ENCODE data around the gene THOC3. TPM values are rescaled to one million over a fixed set of nuclear protein-coding genes. Genes with fewer than 3 reads are reported as not detected.
"Not testable (repeated sequence)": the region's sequence is repeated elsewhere in the genome, so short reads cannot be mapped to it uniquely, and the experiment has no call there.

Gene THOC3
- total and polyA plus RNA-seq, 5 donors = 5.6 to 14.2 (median 11.3) TPM

GRCh38 chr5:175938489-175938888, 29.6 kb downstream of the THOC3 start:
- ATAC-seq; H3K27ac ChIP-seq (ENCODE audit: low read length); H3K4me1 ChIP-seq (ENCODE audit: control insufficient read depth, insufficient read depth, low read length); H3K9me3 ChIP-seq (ENCODE audit: control insufficient read depth, low read length); H3K4me3 ChIP-seq (ENCODE audit: low read length); H3K27me3 ChIP-seq (ENCODE audit: control insufficient read depth, insufficient read depth); DNase-seq; intact Hi-C loops (cut with DNase I): not testable (repeated sequence)
- WGBS = 91% methylated on average over 1 of the region's 1 CpG

DNA sequence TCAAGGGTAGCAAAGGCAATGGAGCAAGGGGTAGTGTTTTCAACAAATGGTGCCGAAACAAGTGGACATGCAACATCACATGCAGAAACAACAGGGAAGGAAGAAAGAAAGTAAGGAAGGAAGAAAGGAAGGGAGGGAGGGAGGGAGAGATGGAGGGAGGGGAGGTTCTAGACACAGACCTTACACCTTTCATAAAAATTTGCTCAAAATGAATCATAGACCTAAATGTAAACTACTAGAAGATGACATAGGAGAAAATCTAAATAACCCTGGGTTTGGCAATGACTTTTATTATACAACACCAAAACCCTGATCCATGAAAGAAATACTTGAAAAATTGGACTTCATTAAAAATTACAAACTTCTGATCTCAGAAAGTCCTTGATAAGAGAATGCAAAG, 39.4 kb downstream of the THOC3 start:
- H3K9me3 ChIP-seq (ENCODE audit: control insufficient read depth, low read length); H3K27ac ChIP-seq (ENCODE audit: low read length); DNase-seq; ATAC-seq; H3K27me3 ChIP-seq (ENCODE audit: control insufficient read depth, insufficient read depth); H3K4me3 ChIP-seq (ENCODE audit: low read length); intact Hi-C loops (cut with DNase I); H3K4me1 ChIP-seq (ENCODE audit: control insufficient read depth, insufficient read depth, low read length): not testable (repeated sequence)
- WGBS = 88% methylated on average over 1 of the region's 1 CpG

- H3K9me3 ChIP-seq (ENCODE audit: control insufficient read depth, low read length); H3K4me1 ChIP-seq (ENCODE audit: control insufficient read depth, insufficient read depth, low read length); ATAC-seq; H3K4me3 ChIP-seq (ENCODE audit: low read length); H3K27ac ChIP-seq (ENCODE audit: low read length); intact Hi-C loops (cut with DNase I); H3K27me3 ChIP-seq (ENCODE audit: control insufficient read depth, insufficient read depth); DNase-seq: not testable (repeated sequence)
- WGBS = 93% methylated on average over 4 of the region's 4 CpGs
Measured at GRCh38 chr5:175925106-175925505, 43.0 kb downstream of the THOC3 start.

DNA sequence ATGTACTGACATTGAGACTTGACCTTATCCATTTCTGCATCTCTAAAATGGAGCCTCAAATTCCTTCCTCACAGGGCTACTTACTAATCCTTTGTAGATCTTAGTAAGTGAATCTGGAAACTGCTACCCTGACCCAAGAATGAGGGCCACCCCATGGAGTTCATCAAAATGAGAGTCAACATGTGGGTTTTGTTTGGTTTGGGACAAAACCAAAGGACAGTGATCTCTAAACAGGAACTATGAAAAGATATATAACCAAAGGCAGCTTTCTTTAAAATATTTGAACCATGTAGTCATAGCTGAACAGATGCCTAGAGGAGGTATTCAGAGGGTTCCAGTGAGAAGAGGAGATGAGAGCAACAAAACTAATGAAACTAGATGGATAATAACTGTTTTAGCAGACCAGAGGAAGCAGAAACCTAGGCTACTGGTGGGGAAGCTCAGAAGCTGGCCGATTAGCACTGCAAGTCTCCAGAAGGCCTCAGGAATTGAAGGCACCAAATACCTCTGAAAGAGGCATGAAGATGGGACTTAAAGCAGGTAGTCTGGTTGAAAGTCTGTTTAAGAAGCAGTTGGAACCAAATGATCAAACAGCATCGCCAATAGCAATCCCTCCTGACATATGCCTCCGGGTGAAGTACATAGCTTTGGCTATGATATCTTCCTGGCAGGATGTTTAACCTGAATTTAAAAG, 45.8 kb downstream of the THOC3 start:
- Histone ChIP-seq H3K4me3 (ENCODE audit: low read length) (no peak overlapping the region), H3K4me1 (ENCODE audit: control insufficient read depth, insufficient read depth, low read length) (no peaks in the 10 kb centered on the region), H3K9me3 (ENCODE audit: control insufficient read depth, low read length) (no peaks in the 10 kb centered on the region), H3K27ac (ENCODE audit: low read length) (no peak overlapping the region), H3K27me3 (ENCODE audit: control insufficient read depth, insufficient read depth) (no peaks in the 10 kb centered on the region)
- ATAC-seq (no peak), DNase-seq (no peak)
- 82% methylated on average over 3 of the region's 3 CpGs for WGBS
- intact Hi-C loops (cut with DNase I) = loop anchor here in 1 of 4 donors (5.0 kb wide), 1 partner anchor 2000 kb away; no protein-coding TSS in a partner anchor

GRCh38 chr5:175921061-175921730, 46.9 kb downstream of the THOC3 start:
- intact Hi-C loops (cut with DNase I) = loop anchor here in 1 of 4 donors (5.0 kb wide), 1 partner anchor 2001 kb away; no protein-coding TSS in a partner anchor
- H3K9me3 ChIP-seq (ENCODE audit: control insufficient read depth, low read length) = no peaks in the 10 kb centered on the region
- H3K4me1 ChIP-seq (ENCODE audit: control insufficient read depth, insufficient read depth, low read length) = no peaks in the 10 kb centered on the region
- H3K27me3 ChIP-seq (ENCODE audit: control insufficient read depth, insufficient read depth) = no peaks in the 10 kb centered on the region
- ATAC-seq = no peak
- WGBS = 90% methylated on average over 9 of the region's 9 CpGs
- no peak overlapping the region for H3K27ac ChIP-seq (ENCODE audit: low read length)
- DNase-seq = no peak
- no peak overlapping the region for H3K4me3 ChIP-seq (ENCODE audit: low read length)

DNA sequence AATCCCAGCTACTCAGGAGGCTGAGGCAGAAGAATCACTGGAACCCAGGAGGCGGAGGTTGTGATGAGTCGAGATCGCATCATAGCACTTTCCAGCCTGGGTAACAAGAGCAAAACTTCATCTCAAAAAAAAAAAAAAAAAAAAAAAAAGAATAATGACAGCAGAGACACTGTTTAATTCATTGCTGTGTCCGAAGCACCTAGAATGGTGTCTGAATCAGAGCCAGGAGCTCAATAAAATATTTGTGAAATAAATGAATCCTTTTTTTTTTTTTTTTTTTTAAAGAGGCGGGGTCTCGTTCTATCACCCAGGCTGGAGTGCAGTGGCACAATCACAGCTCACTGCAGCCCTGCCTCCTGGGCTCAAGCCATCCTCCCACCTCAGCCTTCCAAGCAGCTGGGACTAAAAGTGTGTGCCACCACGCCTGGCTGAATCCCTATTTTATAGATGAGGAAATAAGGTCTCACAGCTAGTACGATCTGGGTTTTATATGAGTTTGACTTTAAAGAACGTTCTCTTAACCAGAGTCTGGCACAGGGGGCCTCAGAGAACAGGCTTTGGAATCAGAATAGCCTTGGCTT, 47.8 kb downstream of the THOC3 start:
- H3K4me3 ChIP-seq (ENCODE audit: low read length) = no peak overlapping the region
- WGBS = 91% methylated on average over 9 of the region's 9 CpGs
- no peak for DNase-seq
- intact Hi-C loops (cut with DNase I) = loop anchor here in 1 of 4 donors (5.0 kb wide), 1 partner anchor 2002 kb away; no protein-coding TSS in a partner anchor
- no peak for ATAC-seq
- H3K27me3 ChIP-seq (ENCODE audit: control insufficient read depth, insufficient read depth) = no peaks in the 10 kb centered on the region
- H3K27ac ChIP-seq (ENCODE audit: low read length) = no peak overlapping the region
- H3K4me1 ChIP-seq (ENCODE audit: control insufficient read depth, insufficient read depth, low read length) = no peaks in the 10 kb centered on the region
- H3K9me3 ChIP-seq (ENCODE audit: control insufficient read depth, low read length) = no peaks in the 10 kb centered on the region

DNA sequence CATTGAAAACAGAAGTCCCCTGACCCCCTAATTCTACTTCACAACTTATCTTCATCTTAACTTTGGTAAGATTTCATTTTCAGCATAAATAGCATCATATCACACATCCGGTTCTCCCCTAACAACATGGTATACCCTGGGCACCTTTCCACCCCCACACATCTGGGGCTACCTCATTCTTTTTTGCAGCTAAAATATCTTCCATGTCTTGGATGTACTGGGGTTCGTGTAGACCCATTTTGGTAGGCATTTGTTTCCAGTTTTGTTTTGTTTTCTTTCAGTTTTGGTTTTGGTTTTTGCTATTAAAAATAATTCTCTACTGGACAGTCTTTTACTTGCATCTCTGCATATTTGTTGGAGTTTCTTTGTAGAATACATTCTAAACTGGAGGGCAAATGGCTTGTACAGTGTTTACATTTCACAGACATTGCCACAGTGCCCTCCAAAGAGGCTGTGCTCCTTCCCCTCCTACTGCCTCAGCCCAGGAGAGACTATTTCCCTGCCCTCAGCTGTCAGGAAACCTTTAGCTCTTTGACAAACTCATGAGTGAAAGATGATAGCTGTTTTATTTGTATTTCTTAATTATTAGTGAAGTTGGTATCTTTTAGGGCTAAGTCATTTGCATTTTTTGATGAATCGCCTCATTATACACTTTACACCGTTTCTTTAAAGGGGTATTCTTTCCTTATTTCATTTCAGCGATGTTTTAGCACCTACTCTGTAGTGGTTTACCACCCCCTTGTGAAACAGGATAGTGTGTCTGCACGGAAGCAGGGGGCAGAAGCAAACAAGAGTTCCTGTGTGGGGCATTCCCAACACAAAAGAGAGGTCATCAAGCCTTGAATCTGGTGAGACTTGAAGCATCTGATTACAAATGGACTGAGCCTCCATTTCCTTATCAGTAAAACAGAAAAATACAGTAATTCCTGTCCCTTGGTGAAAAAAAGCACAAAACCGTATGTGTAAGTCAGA, 52.8 kb downstream of the THOC3 start:
- H3K27ac ChIP-seq (ENCODE audit: low read length); H3K9me3 ChIP-seq (ENCODE audit: control insufficient read depth, low read length): not testable (repeated sequence)

DNA sequence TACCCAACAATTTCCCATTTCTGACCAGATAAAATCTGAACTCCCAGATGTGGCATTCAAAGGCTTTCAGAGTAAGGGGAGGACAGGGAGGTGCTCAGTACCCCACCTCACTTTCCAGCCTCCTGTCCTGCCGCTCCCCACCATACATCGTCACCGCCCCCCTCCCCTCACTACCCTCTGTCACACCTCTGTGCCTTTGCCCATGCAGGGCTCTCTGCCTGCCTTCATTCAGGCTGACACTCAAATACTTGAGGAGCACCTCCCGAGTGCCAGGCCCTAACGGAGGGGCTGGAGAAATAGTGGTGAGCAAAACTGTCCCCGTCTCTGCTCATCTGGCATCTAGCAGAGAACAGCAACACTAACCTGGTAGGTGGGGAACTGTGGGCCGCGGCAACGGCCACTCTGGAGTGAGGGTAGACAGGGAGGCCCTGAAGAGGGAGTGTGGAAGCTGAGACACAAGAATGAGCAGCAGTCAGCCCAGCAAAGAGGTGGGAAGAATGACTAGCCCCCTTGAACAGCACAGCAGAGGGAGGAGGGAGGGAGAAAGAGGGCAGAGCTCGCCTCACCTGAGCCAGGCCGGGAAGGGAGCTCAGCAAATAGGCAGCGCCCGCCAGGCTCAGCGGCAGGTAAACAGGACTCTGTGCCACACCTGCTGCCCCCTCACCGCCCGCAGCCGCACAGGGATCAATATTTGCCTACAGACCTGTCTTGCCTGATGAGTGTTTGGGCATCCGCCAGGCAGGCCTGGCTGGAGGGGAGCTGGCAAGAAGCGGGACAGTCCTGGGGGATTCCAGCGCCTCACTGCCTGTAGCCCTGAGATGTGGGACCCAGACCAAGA, 54.1 kb downstream of the THOC3 start:
- intact Hi-C loops (cut with DNase I); H3K4me3 ChIP-seq (ENCODE audit: low read length): not testable (repeated sequence)
- ATAC-seq = peak in 1 of 2 donors; percentile 51

More for the DNA sequence above, 52.8 kb downstream of the THOC3 start:
- WGBS = 55% methylated on average over 5 of the region's 7 CpGs
- ATAC-seq; H3K4me1 ChIP-seq (ENCODE audit: control insufficient read depth, insufficient read depth, low read length); intact Hi-C loops (cut with DNase I); DNase-seq; H3K4me3 ChIP-seq (ENCODE audit: low read length); H3K27me3 ChIP-seq (ENCODE audit: control insufficient read depth, insufficient read depth): not testable (repeated sequence)

DNA sequence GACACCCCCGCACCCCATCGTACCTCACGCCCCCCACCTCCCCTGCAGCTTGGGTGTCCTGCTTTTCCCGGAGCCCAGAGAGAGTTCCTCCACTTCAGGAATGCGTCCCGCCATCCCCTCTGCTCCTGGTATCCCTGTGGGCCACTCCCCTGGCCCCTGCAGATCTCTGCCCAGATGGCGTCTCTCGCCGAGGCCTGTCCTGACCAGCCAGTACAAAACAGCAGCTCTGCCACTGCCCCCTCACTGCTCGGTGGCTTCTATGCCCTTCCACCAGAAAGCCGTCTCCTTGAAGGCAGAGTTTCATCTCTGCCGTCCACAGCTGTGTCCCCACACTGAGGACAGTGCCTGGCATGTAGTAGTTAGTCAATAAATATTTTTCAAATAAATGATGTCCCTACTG, 58.0 kb downstream of the THOC3 start:
- H3K27me3 ChIP-seq (ENCODE audit: control insufficient read depth, insufficient read depth); intact Hi-C loops (cut with DNase I); H3K4me3 ChIP-seq (ENCODE audit: low read length); H3K9me3 ChIP-seq (ENCODE audit: control insufficient read depth, low read length); DNase-seq; H3K27ac ChIP-seq (ENCODE audit: low read length); ATAC-seq; H3K4me1 ChIP-seq (ENCODE audit: control insufficient read depth, insufficient read depth, low read length): not testable (repeated sequence)
- WGBS = 63% methylated on average over 9 of the region's 12 CpGs

More for the DNA sequence above, 54.1 kb downstream of the THOC3 start:
- not testable (repeated sequence) for H3K9me3 ChIP-seq (ENCODE audit: control insufficient read depth, low read length); H3K27ac ChIP-seq (ENCODE audit: low read length); DNase-seq; H3K27me3 ChIP-seq (ENCODE audit: control insufficient read depth, insufficient read depth); H3K4me1 ChIP-seq (ENCODE audit: control insufficient read depth, insufficient read depth, low read length)
- WGBS = 84% methylated on average over 9 of the region's 20 CpGs
